ENCODE results near the gene SH3RF1. TPM values are rescaled to one million over a fixed set of nuclear protein-coding genes. Genes with fewer than 3 reads are reported as not detected.

SH3RF1 gene
- total and polyA plus RNA-seq, 2 of the 8 experiments (the other 6 are each of a cell fraction or from before 2014, with no cell fraction given): 6.9 to 15.1 TPM

GRCh38 chr4:169305173-169305572 lies 34.4 kb upstream of the SH3RF1 start:
- Histone ChIP-seq H3K4me1 (replicated peaks in 1 of 4; ENCODE audit: control insufficient read depth in 3 of 4, insufficient read depth in 4 of 4, low read length in 3 of 4) (no peaks in the 10 kb centered on the region), H3K23me2 (ENCODE audit: low read depth, low read length) (no peaks in the 10 kb centered on the region), H3K36me3 (ENCODE audit: control insufficient read depth in 2 of 4, insufficient read depth in 4 of 4, low read length in 3 of 4) (no peaks in the 10 kb centered on the region), H2BK15ac (ENCODE audit: low read length) (no peak overlapping the region), H3K56ac (replicated peaks; ENCODE audit: insufficient read length, low read depth, low read length) (no peak overlapping the region), H2BK120ac (replicated peaks; ENCODE audit: low read depth, low read length) (no peak overlapping the region), H3K9ac (replicated peaks in 1 of 4; ENCODE audit: extremely low read depth in 1 of 4, low read depth in 3 of 4, low read length in 3 of 4) (no peak overlapping the region), H2AK5ac (ENCODE audit: low read depth, low read length) (no peak overlapping the region), H2BK20ac (ENCODE audit: low read length) (no peak overlapping the region), H4K91ac (replicated peaks; ENCODE audit: insufficient read length, low read length) (no peak overlapping the region), H3K4ac (replicated peaks; ENCODE audit: insufficient read length, low read depth, low read length) (no peak overlapping the region), H3K79me2 (ENCODE audit: control insufficient read depth in 1 of 2, insufficient read depth in 2 of 2, low read length in 2 of 2) (no peaks in the 10 kb centered on the region), H4K5ac (ENCODE audit: insufficient read length, low read depth, low read length) (no peak overlapping the region), H3K27me3 (replicated peaks in 1 of 4; ENCODE audit: control insufficient read depth in 3 of 4, extremely low read depth in 1 of 4, insufficient read depth in 3 of 4, low read length in 3 of 4) (peaks cover 0 to 1% (median 0%) of the 10 kb centered on the region in 4 experiments; a peak in 1 of 7 replicates), H2BK12ac (ENCODE audit: low read depth, low read length) (no peak overlapping the region), H4K20me1 (replicated peaks in 1 of 2; ENCODE audit: control insufficient read depth in 1 of 2, insufficient read depth in 2 of 2, low read length in 2 of 2) (peaks cover 0 to 1% of the 10 kb centered on the region in 2 experiments), H3K18ac (ENCODE audit: extremely low read depth, low read length) (no peak overlapping the region), H3K4me3 (ENCODE audit: extremely low read depth in 1 of 4, insufficient read depth in 2 of 4, low read depth in 3 of 4, low read length in 4 of 4) (no peak overlapping the region), H3K27ac (ENCODE audit: low read depth, low read length) (no peak overlapping the region), H3K9me3 (ENCODE audit: insufficient read depth in 2 of 2, low read depth in 1 of 2, low read length in 1 of 2) (no peaks in the 10 kb centered on the region), H4K8ac (ENCODE audit: extremely low read depth, insufficient read depth, low read length) (no peak overlapping the region), H3K23ac (ENCODE audit: insufficient read length) (no peak overlapping the region), H2BK5ac (ENCODE audit: low read depth, low read length) (no peak overlapping the region), H2AFZ (ENCODE audit: low read length) (no peak overlapping the region), H3K4me2 (ENCODE audit: insufficient read depth in 1 of 2, low read depth in 2 of 2, low read length in 2 of 2) (no peak overlapping the region), H3K14ac (ENCODE audit: insufficient read length) (no peak overlapping the region), H3K79me1 (ENCODE audit: low read depth, low read length) (no peaks in the 10 kb centered on the region)
- ChIA-PET CTCF (ENCODE audit: partially characterized antibody) (interaction anchor here (0.7 to 1.6 kb wide), 2 partner anchors 18 to 649 kb away, joined by 5 to 6 read pairs; no protein-coding TSS in a partner anchor), POLR2A (ENCODE audit: partially characterized antibody) (no interaction called here)
- 89% methylated on average over 1 of the region's 1 CpG; no CpG with 5 or more reads in 1 of the 2 experiments for WGBS, 2 experiments (ENCODE audit: extremely low coverage in 1 of 2, insufficient coverage in 1 of 2, insufficient read length in 1 of 2, insufficient replicate concordance in 2 of 2, low coverage in 1 of 2, low lambda C conversion rate in 2 of 2, missing lambda C conversion rate in 1 of 2)
- no peak for TF ChIP-seq EGR1 (IDR thresholded peaks at IDR 0.05; ENCODE audit: borderline replicate concordance, low read depth, low read length)
- DNase-seq (ENCODE audit: low read depth in 1 of 2, low spot score in 2 of 2) (no peak), FAIRE-seq (no peak)
